Measurements from ENCODE around the gene GRPEL2. TPM values are rescaled to one million over a fixed set of nuclear protein-coding genes. Genes with fewer than 3 reads are reported as not detected.

GRPEL2 gene
- total RNA-seq, 1 donor from 2014 or later: 51.1 TPM

- no peak for TF ChIP-seq CTCF (IDR thresholded peaks at IDR 0.05; ENCODE audit: unreplicated experiment)
- H3K4me1 Mint-ChIP-seq (ENCODE audit: unreplicated experiment): peaks cover 25% of the 10 kb centered on the region
- peaks cover 7% of the 10 kb centered on the region for H3K27me3 Mint-ChIP-seq (ENCODE audit: unreplicated experiment)
- no peaks in the 10 kb centered on the region for H3K9me3 Mint-ChIP-seq (ENCODE audit: unreplicated experiment)
- no peak overlapping the region for H3K4me3 Mint-ChIP-seq (ENCODE audit: unreplicated experiment)
- peaks cover 52% of the 10 kb centered on the region for H3K36me3 Mint-ChIP-seq (ENCODE audit: low read depth, unreplicated experiment)
- no peak for DNase-seq (ENCODE audit: low spot score)
- H3K27ac Mint-ChIP-seq (ENCODE audit: unreplicated experiment): peak overlapping the region; percentile 48
Observed at GRCh38 chr5:149323621-149324205, 21.6 kb upstream of the GRPEL2 start.

GRCh38 chr5:149324641-149325040 lies 20.7 kb upstream of the GRPEL2 start:
- peaks cover 53% of the 10 kb centered on the region for H3K36me3 Mint-ChIP-seq (ENCODE audit: low read depth, unreplicated experiment)
- peaks cover 6% of the 10 kb centered on the region for H3K27me3 Mint-ChIP-seq (ENCODE audit: unreplicated experiment)
- H3K4me1 Mint-ChIP-seq (ENCODE audit: unreplicated experiment): peaks cover 25% of the 10 kb centered on the region

GRCh38 chr5:149325166-149325735 lies 20.0 kb upstream of the GRPEL2 start:
- DNase-seq (ENCODE audit: low spot score): no peak
- H3K36me3 Mint-ChIP-seq (ENCODE audit: low read depth, unreplicated experiment): peaks cover 53% of the 10 kb centered on the region
- peaks cover 3% of the 10 kb centered on the region for H3K27me3 Mint-ChIP-seq (ENCODE audit: unreplicated experiment)
- no peak overlapping the region for H3K4me3 Mint-ChIP-seq (ENCODE audit: unreplicated experiment)
- H3K4me1 Mint-ChIP-seq (ENCODE audit: unreplicated experiment): peaks cover 21% of the 10 kb centered on the region
- no peaks in the 10 kb centered on the region for H3K9me3 Mint-ChIP-seq (ENCODE audit: unreplicated experiment)
- no peak overlapping the region for H3K27ac Mint-ChIP-seq (ENCODE audit: unreplicated experiment)
- no peak for TF ChIP-seq CTCF (IDR thresholded peaks at IDR 0.05; ENCODE audit: unreplicated experiment)

More at GRCh38 chr5:149324641-149325040, 20.7 kb upstream of the GRPEL2 start:
- Mint-ChIP-seq H3K4me3 (ENCODE audit: unreplicated experiment) (no peak overlapping the region), H3K9me3 (ENCODE audit: unreplicated experiment) (no peaks in the 10 kb centered on the region), H3K27ac (ENCODE audit: unreplicated experiment) (no peak overlapping the region)
- TF ChIP-seq CTCF (IDR thresholded peaks at IDR 0.05; ENCODE audit: unreplicated experiment): no peak
- no peak for DNase-seq (ENCODE audit: low spot score)

- peak overlapping the region; percentile 47 for H3K4me3 Mint-ChIP-seq (ENCODE audit: unreplicated experiment)
- H3K4me1 Mint-ChIP-seq (ENCODE audit: unreplicated experiment): peaks cover 18% of the 10 kb centered on the region
- peaks cover 54% of the 10 kb centered on the region for H3K36me3 Mint-ChIP-seq (ENCODE audit: low read depth, unreplicated experiment)
- TF ChIP-seq CTCF (IDR thresholded peaks at IDR 0.05; ENCODE audit: unreplicated experiment): no peak
- H3K27me3 Mint-ChIP-seq (ENCODE audit: unreplicated experiment): no peaks in the 10 kb centered on the region
- H3K27ac Mint-ChIP-seq (ENCODE audit: unreplicated experiment): no peak overlapping the region
- H3K9me3 Mint-ChIP-seq (ENCODE audit: unreplicated experiment): no peaks in the 10 kb centered on the region
- DNase-seq (ENCODE audit: low spot score): no peak
Observed at GRCh38 chr5:149325894-149326293, 19.4 kb upstream of the GRPEL2 start.

- Mint-ChIP-seq H3K27ac (ENCODE audit: unreplicated experiment) (no peak overlapping the region), H3K4me3 (ENCODE audit: unreplicated experiment) (no peak overlapping the region), H3K27me3 (ENCODE audit: unreplicated experiment) (peaks cover 2% of the 10 kb centered on the region), H3K36me3 (ENCODE audit: low read depth, unreplicated experiment) (peaks cover 56% of the 10 kb centered on the region), H3K4me1 (ENCODE audit: unreplicated experiment) (peaks cover 19% of the 10 kb centered on the region), H3K9me3 (ENCODE audit: unreplicated experiment) (no peaks in the 10 kb centered on the region)
- no peak for DNase-seq (ENCODE audit: low spot score)
- TF ChIP-seq CTCF (IDR thresholded peaks at IDR 0.05; ENCODE audit: unreplicated experiment): no peak
Observed at GRCh38 chr5:149326611-149327010, 18.7 kb upstream of the GRPEL2 start.

Data from endothelial cell (in vitro differentiated cells).